ENCODE data around the gene GPX4.
A peak's percentile ranks its signal among the peaks of the same experiment; 100 is the strongest.

The GPX4 gene

DNA sequence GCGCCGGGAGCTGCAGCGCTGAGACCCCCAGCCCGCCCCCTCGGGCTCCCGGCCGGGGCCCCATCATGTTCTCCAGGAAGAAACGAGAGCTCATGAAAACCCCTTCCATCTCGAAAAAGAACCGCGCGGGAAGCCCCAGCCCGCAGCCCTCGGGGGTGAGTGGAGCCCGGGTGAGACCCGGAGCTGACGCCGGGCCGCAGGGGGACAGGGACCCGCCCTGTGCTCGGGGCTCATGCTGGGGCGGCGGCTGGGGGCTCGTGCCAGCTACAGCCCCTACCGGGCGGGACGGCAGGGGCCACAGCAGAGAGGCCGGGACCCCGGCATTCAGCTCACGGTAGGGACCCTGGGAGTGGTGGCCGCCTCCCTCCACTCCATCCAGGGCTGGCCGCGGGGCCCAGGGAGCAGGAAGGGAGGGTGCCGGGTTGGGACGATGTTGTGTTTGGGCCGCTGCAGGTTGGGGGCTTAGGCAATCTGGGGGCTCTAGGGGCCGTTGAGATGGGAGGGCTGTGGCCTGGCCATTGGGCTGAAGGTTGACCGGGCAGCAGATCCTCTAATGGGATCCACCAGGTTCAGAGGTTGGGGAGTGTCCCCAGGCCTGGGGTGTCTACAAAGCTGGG is 36.3 kb upstream of the GPX4 start:
- Histone ChIP-seq H3K4me1 (ENCODE audit: control insufficient read depth in 1 of 2, insufficient read depth in 2 of 2, low read length in 2 of 2) (peaks cover 34 to 36% of the 10 kb centered on the region in 2 experiments), H3K23ac (ENCODE audit: low read length) (no peak overlapping the region), H3K4me3 (ENCODE audit: low read depth, low read length) (no peak overlapping the region), H4K8ac (ENCODE audit: low read depth, low read length) (peak overlapping the region; percentile 51), H3K79me1 (ENCODE audit: low read length) (peaks cover 18% of the 10 kb centered on the region), H2BK12ac (ENCODE audit: low read length) (peak overlapping the region; percentile 8), H4K12ac (ENCODE audit: low read depth, low read length) (peak overlapping the region; percentile 26), H3K36me3 (ENCODE audit: control insufficient read depth in 1 of 2, insufficient read depth in 2 of 2, low read length in 2 of 2) (no peaks in the 10 kb centered on the region), H2AFZ (ENCODE audit: insufficient read depth, low read length, poor library complexity) (peak overlapping the region; percentile 39), H3K4ac (ENCODE audit: low read depth, low read length) (no peak overlapping the region), H3K14ac (ENCODE audit: low read length) (no peak overlapping the region), H3K9ac (ENCODE audit: low read length) (no peak overlapping the region), H2BK5ac (ENCODE audit: low read depth, low read length, poor library complexity) (no peak overlapping the region), H3K79me2 (ENCODE audit: control insufficient read depth, insufficient read depth, low read length, poor library complexity) (no peaks in the 10 kb centered on the region), H3K18ac (ENCODE audit: low read length) (peak overlapping the region; percentile 19), H3K27me3 (ENCODE audit: insufficient read depth, low read length) (peaks cover 11% of the 10 kb centered on the region), H2AK5ac (ENCODE audit: low read length) (no peak overlapping the region), H3K4me2 (ENCODE audit: low read length) (peak overlapping the region; percentile 60), H3K27ac (ENCODE audit: low read depth, low read length) (no peak overlapping the region), H4K91ac (ENCODE audit: low read depth, low read length) (peak overlapping the region; percentile 59), H2BK120ac (ENCODE audit: insufficient read depth, low read length, poor library complexity) (peak overlapping the region; percentile 68), H3K9me3 (ENCODE audit: insufficient read depth, low read depth, low read length) (peaks cover 11% of the 10 kb centered on the region)
- peak; percentile 45 to 60 for DNase-seq
- no CpG with 5 or more reads among the region's 38 CpGs for WGBS (ENCODE audit: extremely low coverage, insufficient coverage, insufficient read length)

DNA sequence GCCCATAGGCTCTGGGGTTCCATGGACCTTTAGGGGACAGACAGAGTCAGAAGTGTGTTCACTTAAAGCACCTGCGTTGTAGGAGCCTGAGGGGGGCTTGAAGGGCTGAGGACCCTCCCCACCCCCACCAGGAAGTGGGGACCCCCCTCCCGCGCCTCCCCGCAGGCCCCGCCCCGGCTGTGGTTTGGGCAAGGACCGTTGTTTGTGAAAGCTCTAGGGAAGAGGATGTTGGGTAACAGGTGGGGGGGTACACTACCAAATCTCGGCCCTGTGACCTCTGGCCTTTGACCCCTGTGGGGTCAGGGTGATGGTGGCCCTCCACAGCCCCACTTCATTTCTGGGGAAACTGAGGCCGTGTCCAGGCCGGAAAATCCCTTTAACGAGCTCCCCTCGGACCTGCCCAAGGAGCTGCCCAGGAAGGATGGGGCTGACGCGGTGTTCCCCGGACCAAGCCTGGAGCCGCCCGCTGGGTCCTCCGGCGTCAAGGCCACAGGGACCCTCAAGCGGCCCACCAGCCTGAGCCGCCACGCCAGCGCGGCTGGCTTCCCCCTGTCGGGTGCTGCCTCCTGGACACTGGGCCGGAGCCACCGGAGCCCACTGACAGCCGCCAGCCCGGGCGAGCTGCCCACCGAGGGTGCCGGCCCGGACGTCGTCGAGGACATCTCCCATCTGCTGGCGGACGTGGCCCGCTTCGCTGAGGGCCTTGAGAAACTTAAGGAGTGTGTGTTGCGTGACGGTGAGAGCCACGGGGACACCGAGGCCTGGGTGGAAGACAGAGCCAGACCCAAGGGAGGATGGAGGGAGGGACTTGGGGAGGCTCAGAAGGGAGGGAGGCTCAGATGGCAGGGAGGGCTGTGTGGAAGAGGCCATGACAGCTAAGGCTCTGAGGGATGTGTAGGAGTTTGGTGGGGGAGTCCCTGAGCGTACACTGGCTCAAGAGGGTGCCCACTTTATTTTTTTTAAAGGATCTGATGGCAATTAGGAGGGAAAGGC is 35.5 kb upstream of the GPX4 start:
- no peak overlapping the region for H4K91ac ChIP-seq (ENCODE audit: low read depth, low read length)
- no peak overlapping the region for H3K23ac ChIP-seq (ENCODE audit: low read length)
- no peak overlapping the region for H4K12ac ChIP-seq (ENCODE audit: low read depth, low read length)
- no peak overlapping the region for H4K8ac ChIP-seq (ENCODE audit: low read depth, low read length)
- H3K9ac ChIP-seq (ENCODE audit: low read length): no peak overlapping the region
- H3K14ac ChIP-seq (ENCODE audit: low read length): no peak overlapping the region
- H2BK5ac ChIP-seq (ENCODE audit: low read depth, low read length, poor library complexity): no peak overlapping the region
- H3K4me3 ChIP-seq (ENCODE audit: low read depth, low read length): no peak overlapping the region
- H3K27ac ChIP-seq (ENCODE audit: low read depth, low read length): no peak overlapping the region
- DNase-seq: no peak
- H3K4me2 ChIP-seq (ENCODE audit: low read length): no peak overlapping the region
- H3K9me3 ChIP-seq (ENCODE audit: insufficient read depth, low read depth, low read length): peaks cover 6% of the 10 kb centered on the region
- H3K4ac ChIP-seq (ENCODE audit: low read depth, low read length): no peak overlapping the region
- no peaks in the 10 kb centered on the region for H3K79me2 ChIP-seq (ENCODE audit: control insufficient read depth, insufficient read depth, low read length, poor library complexity)
- no peak overlapping the region for H3K18ac ChIP-seq (ENCODE audit: low read length)
- peaks cover 18% of the 10 kb centered on the region for H3K79me1 ChIP-seq (ENCODE audit: low read length)
- WGBS (ENCODE audit: extremely low coverage, insufficient coverage, insufficient read length): no CpG with 5 or more reads among the region's 45 CpGs
- peaks cover 11% of the 10 kb centered on the region for H3K27me3 ChIP-seq (ENCODE audit: insufficient read depth, low read length)
- no peaks in the 10 kb centered on the region for H3K36me3 ChIP-seq (ENCODE audit: control insufficient read depth in 1 of 2, insufficient read depth in 2 of 2, low read length in 2 of 2)
- peaks cover 34 to 36% of the 10 kb centered on the region in 2 experiments for H3K4me1 ChIP-seq (ENCODE audit: control insufficient read depth in 1 of 2, insufficient read depth in 2 of 2, low read length in 2 of 2)
- no peak overlapping the region for H2BK120ac ChIP-seq (ENCODE audit: insufficient read depth, low read length, poor library complexity)
- H2AFZ ChIP-seq (ENCODE audit: insufficient read depth, low read length, poor library complexity): no peak overlapping the region
- no peak overlapping the region for H2AK5ac ChIP-seq (ENCODE audit: low read length)
- no peak overlapping the region for H2BK12ac ChIP-seq (ENCODE audit: low read length)

DNA sequence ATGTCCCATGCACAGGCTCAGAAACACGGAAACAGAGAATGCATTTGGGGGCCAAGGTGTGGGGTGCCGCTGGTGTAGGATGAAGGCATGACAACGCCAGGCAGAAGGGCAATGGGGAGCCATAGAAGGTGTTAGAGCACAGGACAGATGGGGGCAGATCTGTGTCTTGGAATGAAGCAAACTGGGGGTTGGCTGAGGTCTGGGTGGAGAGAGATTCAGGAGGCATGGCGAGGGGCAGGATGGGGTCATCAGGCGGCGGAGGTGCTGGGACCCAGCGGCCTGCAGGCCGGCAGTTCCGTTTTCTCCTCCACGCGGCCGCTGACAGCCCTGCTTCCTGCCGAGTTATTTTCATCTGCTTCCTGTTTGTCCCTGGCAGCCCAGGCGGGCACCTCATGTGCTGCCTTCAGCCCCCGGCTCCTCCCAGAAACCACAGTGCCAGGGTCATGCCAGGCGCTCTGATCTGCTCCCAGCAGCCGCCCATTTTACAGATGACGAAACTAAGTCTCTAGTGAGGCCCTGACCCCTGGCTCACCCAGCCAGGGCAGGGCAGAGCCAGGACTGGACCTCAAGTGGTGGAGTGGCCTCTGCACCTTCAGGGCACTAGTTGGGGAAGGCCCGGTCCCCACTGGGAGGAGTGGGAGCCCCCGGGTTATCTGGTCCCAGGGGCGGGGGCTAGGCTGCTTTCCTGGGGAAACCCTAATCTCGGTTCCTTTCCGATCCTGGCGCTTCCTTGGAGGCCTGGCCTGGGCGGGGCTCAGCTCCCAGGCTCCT is 34.6 kb upstream of the GPX4 start:
- no CpG with 5 or more reads among the region's 25 CpGs for WGBS (ENCODE audit: extremely low coverage, insufficient coverage, insufficient read length)
- Histone ChIP-seq H3K4me1 (ENCODE audit: control insufficient read depth in 1 of 2, insufficient read depth in 2 of 2, low read length in 2 of 2) (peaks cover 34 to 36% of the 10 kb centered on the region in 2 experiments), H3K14ac (ENCODE audit: low read length) (no peak overlapping the region), H2BK12ac (ENCODE audit: low read length) (no peak overlapping the region), H3K9me3 (ENCODE audit: insufficient read depth, low read depth, low read length) (peaks cover 2% of the 10 kb centered on the region), H3K23ac (ENCODE audit: low read length) (no peak overlapping the region), H3K4ac (ENCODE audit: low read depth, low read length) (no peak overlapping the region), H2BK120ac (ENCODE audit: insufficient read depth, low read length, poor library complexity) (no peak overlapping the region), H3K27ac (ENCODE audit: low read depth, low read length) (no peak overlapping the region), H4K8ac (ENCODE audit: low read depth, low read length) (no peak overlapping the region), H3K36me3 (ENCODE audit: control insufficient read depth in 1 of 2, insufficient read depth in 2 of 2, low read length in 2 of 2) (no peaks in the 10 kb centered on the region), H3K27me3 (ENCODE audit: insufficient read depth, low read length) (peaks cover 11% of the 10 kb centered on the region), H2AFZ (ENCODE audit: insufficient read depth, low read length, poor library complexity) (no peak overlapping the region), H2AK5ac (ENCODE audit: low read length) (no peak overlapping the region), H3K9ac (ENCODE audit: low read length) (no peak overlapping the region), H3K4me2 (ENCODE audit: low read length) (no peak overlapping the region), H4K12ac (ENCODE audit: low read depth, low read length) (no peak overlapping the region), H4K91ac (ENCODE audit: low read depth, low read length) (no peak overlapping the region), H3K79me2 (ENCODE audit: control insufficient read depth, insufficient read depth, low read length, poor library complexity) (no peaks in the 10 kb centered on the region), H3K79me1 (ENCODE audit: low read length) (peaks cover 18% of the 10 kb centered on the region), H2BK5ac (ENCODE audit: low read depth, low read length, poor library complexity) (no peak overlapping the region), H3K4me3 (ENCODE audit: low read depth, low read length) (no peak overlapping the region), H3K18ac (ENCODE audit: low read length) (no peak overlapping the region)
- DNase-seq: peak in 1 of 2 donors; percentile 36

DNA sequence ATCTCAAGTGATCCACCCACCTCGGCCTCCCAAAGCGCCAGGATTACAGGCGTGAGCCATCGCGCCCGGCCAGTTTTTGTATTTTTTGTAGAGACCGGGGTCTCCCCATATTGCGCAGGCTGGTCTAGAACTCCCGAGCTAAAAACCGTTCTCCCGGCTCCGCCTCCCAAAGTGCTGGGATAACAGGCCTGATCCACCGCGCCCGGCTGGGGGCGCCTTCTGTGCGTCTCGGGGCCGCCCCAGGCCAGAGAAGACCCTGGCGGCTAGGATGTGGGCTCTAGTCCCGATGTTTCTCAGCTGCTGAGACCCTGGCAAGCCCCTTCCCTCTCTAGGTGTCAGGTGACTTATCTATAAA is 33.2 kb upstream of the GPX4 start:
- H2AK5ac ChIP-seq (ENCODE audit: low read length): no peak overlapping the region
- H3K4ac ChIP-seq (ENCODE audit: low read depth, low read length): no peak overlapping the region
- no peak overlapping the region for H4K91ac ChIP-seq (ENCODE audit: low read depth, low read length)
- peaks cover 10% of the 10 kb centered on the region for H3K79me1 ChIP-seq (ENCODE audit: low read length)
- no peak overlapping the region for H3K9ac ChIP-seq (ENCODE audit: low read length)
- H3K4me3 ChIP-seq (ENCODE audit: low read depth, low read length): no peak overlapping the region
- H3K4me2 ChIP-seq (ENCODE audit: low read length): peak overlapping the region; percentile 55
- H2BK120ac ChIP-seq (ENCODE audit: insufficient read depth, low read length, poor library complexity): no peak overlapping the region
- H3K27ac ChIP-seq (ENCODE audit: low read depth, low read length): no peak overlapping the region
- H4K8ac ChIP-seq (ENCODE audit: low read depth, low read length): no peak overlapping the region
- peaks cover 11% of the 10 kb centered on the region for H3K27me3 ChIP-seq (ENCODE audit: insufficient read depth, low read length)
- DNase-seq: no peak
- H3K79me2 ChIP-seq (ENCODE audit: control insufficient read depth, insufficient read depth, low read length, poor library complexity): no peaks in the 10 kb centered on the region
- no CpG with 5 or more reads among the region's 21 CpGs for WGBS (ENCODE audit: extremely low coverage, insufficient coverage, insufficient read length)
- H3K18ac ChIP-seq (ENCODE audit: low read length): no peak overlapping the region
- no peak overlapping the region for H4K12ac ChIP-seq (ENCODE audit: low read depth, low read length)
- H3K36me3 ChIP-seq (ENCODE audit: control insufficient read depth in 1 of 2, insufficient read depth in 2 of 2, low read length in 2 of 2): no peaks in the 10 kb centered on the region
- H2AFZ ChIP-seq (ENCODE audit: insufficient read depth, low read length, poor library complexity): no peak overlapping the region
- no peak overlapping the region for H2BK12ac ChIP-seq (ENCODE audit: low read length)
- H3K14ac ChIP-seq (ENCODE audit: low read length): no peak overlapping the region
- peaks cover 24 to 27% of the 10 kb centered on the region in 2 experiments for H3K4me1 ChIP-seq (ENCODE audit: control insufficient read depth in 1 of 2, insufficient read depth in 2 of 2, low read length in 2 of 2)
- peaks cover 2% of the 10 kb centered on the region for H3K9me3 ChIP-seq (ENCODE audit: insufficient read depth, low read depth, low read length)
- H3K23ac ChIP-seq (ENCODE audit: low read length): no peak overlapping the region
- H2BK5ac ChIP-seq (ENCODE audit: low read depth, low read length, poor library complexity): no peak overlapping the region
